Epithelial cell of prostate (primary cell): ENCODE data around the gene DPEP1.
"Not testable (repeated sequence)": the region's sequence is repeated elsewhere in the genome, so short reads cannot be mapped to it uniquely, and the experiment has no call there.

Experiments used
- DNase-seq: peaks from one replicate; pipeline ENCODE4 v3.0.0-alpha.2; 2011; ENCODE audit warnings: low read depth, low spot score
- H3K27ac ChIP-seq: fragments of 450-650 bp; 2 replicates; pipeline ENCODE4 v1.5.1; 2017; ENCODE audit warnings: mild to moderate bottlenecking

The DPEP1 gene

GRCh38 chr16:89670496-89671431 is 57.3 kb downstream of the DPEP1 start:
- no peak overlapping the region for H3K27ac ChIP-seq
- no peak for DNase-seq

GRCh38 chr16:89671565-89671964 is 58.1 kb downstream of the DPEP1 start:
- H3K27ac ChIP-seq, DNase-seq: not testable (repeated sequence)

- H3K27ac ChIP-seq, result no peak overlapping the region
- no peak for DNase-seq
These were observed 58.9 kb downstream of the DPEP1 start for GRCh38 chr16:89672177-89672941.

- no peak for DNase-seq
- H3K27ac ChIP-seq, result no peak overlapping the region
These were observed 64.8 kb downstream of the DPEP1 start for GRCh38 chr16:89678258-89678657.

- H3K27ac ChIP-seq, result no peak overlapping the region
- DNase-seq, result no peak
These were observed 72.5 kb downstream of the DPEP1 start for GRCh38 chr16:89685916-89686315.

GRCh38 chr16:89686520-89687091 is 73.2 kb downstream of the DPEP1 start, which contains the start of gene CDK10:
CDK10 (plus strand) TSS chr16:89686689; CDS start chr16:89686711, 22 bp downstream.
- no peak for DNase-seq
- peak within 1 kb of the TSS; percentile 82 for H3K27ac ChIP-seq

- peak overlapping the region; percentile 82 for H3K27ac ChIP-seq
- DNase-seq, result peak; percentile 14
These were observed 73.9 kb downstream of the DPEP1 start for GRCh38 chr16:89687092-89687940.
